Calu3 (cell line): Measurements from ENCODE around the gene JPH2. TPM values are rescaled to one million over a fixed set of nuclear protein-coding genes. Genes with fewer than 3 reads are reported as not detected.

Experiments
- BruUV-seq: library from RNA; stranded (reverse); fragments of 400-500 nt; replicated peaks from 2 replicates; lab custom pipeline; 2021; lab: Mats Ljungman, UMichigan
- CTCF ChIA-PET: fragments of 300-600 bp; sonication (Branson Sonifier 250); formaldehyde crosslinking; loops from one replicate; lab custom pipeline; 2022; ENCODE audit warnings: antibody characterized with exemption; lab: Charles Lee
- DNase-seq: peaks from one replicate; pipeline ENCODE4 v3.0.0; 2022
- H3K27ac Mint-ChIP-seq: one replicate; pipeline ENCODE4 v1.8.0; 2022; ENCODE audit warnings: mixed read lengths; ENCODE audit not compliant: unreplicated experiment
- H3K27me3 Mint-ChIP-seq: one replicate; pipeline ENCODE4 v1.8.0; 2022; ENCODE audit warnings: mixed read lengths; ENCODE audit not compliant: unreplicated experiment
- H3K36me3 Mint-ChIP-seq: one replicate; pipeline ENCODE4 v1.8.0; 2022; ENCODE audit warnings: mild to moderate bottlenecking, moderate library complexity, mixed read lengths; ENCODE audit not compliant: insufficient read depth, unreplicated experiment
- H3K4me1 Mint-ChIP-seq: one replicate; pipeline ENCODE4 v1.8.0; 2022; ENCODE audit warnings: mild to moderate bottlenecking, low read depth, mixed read lengths; ENCODE audit not compliant: unreplicated experiment
- H3K4me3 Mint-ChIP-seq: one replicate; pipeline ENCODE4 v1.8.0; 2022; ENCODE audit warnings: mild to moderate bottlenecking, low read depth, moderate library complexity, mixed read lengths; ENCODE audit not compliant: unreplicated experiment
- H3K9me3 Mint-ChIP-seq: one replicate; pipeline ENCODE4 v1.8.0; 2022; ENCODE audit warnings: low read depth, mixed read lengths; ENCODE audit not compliant: unreplicated experiment
- intact Hi-C: fragments of 100-400 bp; cut with micrococcal nuclease; formaldehyde crosslinking; loops from one replicate; pipeline ENCODE4 v1.10.0; 2022; ENCODE audit not compliant: unreplicated experiment
- total RNA-seq: library from RNA; stranded (reverse); gene quantifications from 2 replicates; pipeline ENCODE4 v1.2.3, GENCODE V29; 2022
- TF ChIP-seq, protein P1 (sequence below): fragments of 200-600 bp; IDR thresholded peaks from one replicate; pipeline ENCODE4 v1.8.0; 2022; ENCODE audit warnings: antibody characterized with exemption; ENCODE audit not compliant: unreplicated experiment

The JPH2 gene
- total RNA-seq, 1 experiment from 2014 or later, result 0.50 TPM

DNA sequence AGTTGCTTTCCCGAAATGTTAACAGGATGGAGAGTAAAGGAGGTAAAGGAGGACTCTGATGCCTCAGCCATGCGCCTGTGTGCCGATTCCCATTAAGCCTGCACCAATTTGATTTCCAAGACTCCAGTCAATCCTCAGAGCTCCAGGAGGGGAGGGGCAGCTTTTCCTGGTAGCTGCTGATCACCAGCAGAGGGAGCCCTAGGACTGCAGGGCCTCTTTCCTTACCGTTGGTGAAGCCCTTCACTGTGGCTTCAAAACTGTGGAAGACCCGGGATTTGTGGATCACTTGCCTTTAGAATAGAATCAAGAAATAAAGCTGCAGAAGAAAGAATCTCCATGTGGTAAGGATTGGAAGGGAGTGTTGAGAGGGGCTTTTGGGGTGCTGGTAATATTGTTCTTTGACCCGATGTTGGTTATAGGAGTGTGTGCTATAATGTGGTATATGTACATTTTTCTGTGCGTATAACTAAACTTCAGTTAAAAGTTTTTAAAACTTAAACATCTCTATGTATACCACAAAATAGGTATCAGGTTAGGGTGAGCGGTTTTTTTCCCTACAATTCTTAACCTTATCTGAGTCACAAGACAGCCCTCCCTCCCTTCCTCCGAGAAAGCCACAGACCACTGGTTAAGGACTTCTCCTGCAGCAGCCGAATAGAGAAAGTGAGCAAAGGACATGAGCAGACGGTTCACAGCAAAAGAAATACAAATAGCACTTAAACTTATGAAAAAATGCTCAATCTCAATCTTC, 30.5 kb upstream of the JPH2 start:
- BruUV-seq, result no TSS peak
- Mint-ChIP-seq H3K36me3 (peaks cover 4% of the 10 kb centered on the region), H3K4me3 (no peak overlapping the region), H3K27ac (no peak overlapping the region), H3K9me3 (no peaks in the 10 kb centered on the region), H3K27me3 (no peaks in the 10 kb centered on the region), H3K4me1 (peaks cover 16% of the 10 kb centered on the region)
- intact Hi-C loops, result loop anchor here (1.0 to 10.0 kb wide), 6 partner anchors 94 to 650 kb away; partner anchors contain the start of gene FITM2
- peak; percentile 91 for DNase-seq
- TF ChIP-seq, protein P1, sequence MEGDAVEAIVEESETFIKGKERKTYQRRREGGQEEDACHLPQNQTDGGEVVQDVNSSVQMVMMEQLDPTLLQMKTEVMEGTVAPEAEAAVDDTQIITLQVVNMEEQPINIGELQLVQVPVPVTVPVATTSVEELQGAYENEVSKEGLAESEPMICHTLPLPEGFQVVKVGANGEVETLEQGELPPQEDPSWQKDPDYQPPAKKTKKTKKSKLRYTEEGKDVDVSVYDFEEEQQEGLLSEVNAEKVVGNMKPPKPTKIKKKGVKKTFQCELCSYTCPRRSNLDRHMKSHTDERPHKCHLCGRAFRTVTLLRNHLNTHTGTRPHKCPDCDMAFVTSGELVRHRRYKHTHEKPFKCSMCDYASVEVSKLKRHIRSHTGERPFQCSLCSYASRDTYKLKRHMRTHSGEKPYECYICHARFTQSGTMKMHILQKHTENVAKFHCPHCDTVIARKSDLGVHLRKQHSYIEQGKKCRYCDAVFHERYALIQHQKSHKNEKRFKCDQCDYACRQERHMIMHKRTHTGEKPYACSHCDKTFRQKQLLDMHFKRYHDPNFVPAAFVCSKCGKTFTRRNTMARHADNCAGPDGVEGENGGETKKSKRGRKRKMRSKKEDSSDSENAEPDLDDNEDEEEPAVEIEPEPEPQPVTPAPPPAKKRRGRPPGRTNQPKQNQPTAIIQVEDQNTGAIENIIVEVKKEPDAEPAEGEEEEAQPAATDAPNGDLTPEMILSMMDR, result peak; percentile 98
- CTCF ChIA-PET, result interaction anchor here (0.7 to 4.1 kb wide), 18 partner anchors 9 to 466 kb away, joined by 3 to 56 read pairs (median 5); partner anchors contain the start of genes FITM2, GDAP1L1, HNF4A and TTPAL

DNA sequence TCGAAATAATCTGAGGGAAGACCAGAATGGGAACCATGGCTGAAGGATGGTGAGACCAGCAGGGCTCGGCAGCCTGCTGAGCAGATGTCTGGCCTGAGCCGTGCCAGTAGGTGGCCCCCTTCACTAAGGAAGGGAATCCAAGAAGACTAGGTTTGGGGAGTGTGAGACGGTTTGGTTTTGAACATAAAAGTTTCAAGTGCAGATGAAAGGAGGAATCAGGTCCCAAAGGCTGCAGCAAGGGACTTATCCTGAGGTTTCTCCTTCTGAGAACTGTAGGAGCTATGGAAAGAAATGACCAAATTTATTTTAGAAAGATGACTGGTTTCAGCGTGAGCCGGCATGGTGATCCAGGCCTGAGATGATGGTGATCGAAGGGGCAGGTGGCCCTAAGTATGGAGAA, 28.1 kb upstream of the JPH2 start:
- intact Hi-C loops, result loop anchor here (1.0 to 10.0 kb wide), 5 partner anchors 246 to 652 kb away; no protein-coding TSS in a partner anchor
- Mint-ChIP-seq H3K27me3 (no peaks in the 10 kb centered on the region), H3K36me3 (peaks cover 22% of the 10 kb centered on the region), H3K9me3 (no peaks in the 10 kb centered on the region), H3K4me1 (peaks cover 16% of the 10 kb centered on the region), H3K4me3 (no peak overlapping the region), H3K27ac (no peak overlapping the region)
- DNase-seq, result peak; percentile 89
- CTCF ChIA-PET, result interaction anchor here (1.0 to 2.6 kb wide), 3 partner anchors 247 to 256 kb away, joined by 4 to 19 read pairs (median 4); no protein-coding TSS in a partner anchor
- TF ChIP-seq, protein P1, result peak; percentile 91
- no TSS peak for BruUV-seq

DNA sequence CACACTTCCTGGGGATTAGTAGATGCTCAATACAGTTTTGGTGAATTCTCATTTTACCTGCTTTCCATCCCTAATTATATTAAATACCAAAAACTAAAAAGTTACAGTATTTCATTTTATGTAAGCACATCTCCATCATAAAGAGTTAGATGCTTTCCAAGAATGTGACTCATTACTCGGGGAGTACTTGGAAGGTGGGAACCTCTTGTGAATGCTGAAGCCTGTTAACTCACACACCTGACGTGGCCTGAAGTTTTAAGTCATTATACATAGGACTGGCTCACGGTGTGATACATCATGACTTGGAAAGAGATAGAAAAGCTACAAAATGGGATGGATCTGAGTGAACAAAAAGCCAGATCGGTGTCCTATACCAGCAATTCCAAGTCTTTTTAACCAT, 25.8 kb upstream of the JPH2 start:
- intact Hi-C loops, result loop anchor here (10.0 kb wide), 1 partner anchor 522 kb away; no protein-coding TSS in a partner anchor
- Mint-ChIP-seq H3K4me3 (no peak overlapping the region), H3K36me3 (peaks cover 44% of the 10 kb centered on the region), H3K9me3 (no peaks in the 10 kb centered on the region), H3K27ac (no peak overlapping the region), H3K27me3 (no peaks in the 10 kb centered on the region), H3K4me1 (peaks cover 33% of the 10 kb centered on the region)
- no peak for DNase-seq
- no TSS peak for BruUV-seq
- CTCF ChIA-PET, result interaction anchor here (0.7 to 2.0 kb wide), 4 partner anchors 17 to 96 kb away, joined by 4 to 5 read pairs (median 4); no protein-coding TSS in a partner anchor
- TF ChIP-seq, protein P1, result no peak

DNA sequence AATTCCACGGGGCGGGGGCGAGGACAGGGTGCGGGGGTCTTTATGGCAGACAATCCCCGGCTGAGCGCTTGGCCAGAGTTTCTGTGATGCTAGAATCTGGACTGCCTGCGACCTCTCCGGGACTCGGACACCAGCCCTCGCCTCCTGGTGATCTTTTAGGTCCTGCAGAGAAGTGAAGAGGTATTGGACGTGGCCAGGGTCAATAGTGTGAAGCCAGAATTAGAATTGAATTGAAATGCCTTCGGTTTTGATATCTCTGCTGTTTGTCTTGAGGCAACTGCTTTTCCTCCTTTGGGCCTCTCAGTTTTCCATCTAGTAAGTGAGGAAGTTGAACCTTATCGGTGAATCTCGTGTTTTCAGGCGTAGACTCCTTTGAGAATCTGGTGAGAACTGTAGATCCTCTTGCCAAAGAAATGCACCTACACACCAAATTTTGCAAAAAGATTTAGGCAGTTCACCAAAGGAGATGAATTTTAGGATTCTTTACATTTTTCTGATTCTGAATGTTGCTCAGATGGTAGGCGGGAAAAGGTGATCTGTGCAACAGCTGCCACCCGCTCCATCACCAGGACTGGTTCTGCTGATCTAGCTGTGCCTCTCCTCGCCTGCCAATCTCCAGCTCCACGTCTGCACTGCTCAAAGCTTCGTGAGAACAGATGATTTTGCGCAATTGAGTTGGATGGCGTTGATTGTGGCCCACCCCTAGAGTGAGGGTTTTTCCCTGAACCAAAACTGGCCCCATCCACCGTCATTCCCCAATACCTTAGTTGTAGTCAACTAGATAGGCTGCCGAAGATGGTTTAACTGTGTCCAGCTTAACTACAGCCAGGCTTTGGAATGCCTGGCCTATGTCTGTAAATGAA, 24.4 kb upstream of the JPH2 start:
- H3K4me1 Mint-ChIP-seq, result peaks cover 39% of the 10 kb centered on the region
- H3K9me3 Mint-ChIP-seq, result no peaks in the 10 kb centered on the region
- TF ChIP-seq, protein P1, result no peak
- no peaks in the 10 kb centered on the region for H3K27me3 Mint-ChIP-seq
- intact Hi-C loops, result loop anchor here (10.0 kb wide), 1 partner anchor 523 kb away; no protein-coding TSS in a partner anchor
- CTCF ChIA-PET, result interaction anchor here (0.7 to 2.0 kb wide), 2 partner anchors 94 to 196 kb away, joined by 3 to 4 read pairs; no protein-coding TSS in a partner anchor
- peaks cover 41% of the 10 kb centered on the region for H3K36me3 Mint-ChIP-seq
- H3K4me3 Mint-ChIP-seq, result peak overlapping the region; percentile 90
- peak; percentile 29 for DNase-seq
- BruUV-seq, result TSS peak; percentile 87
- peak overlapping the region; percentile 94 for H3K27ac Mint-ChIP-seq
